ENCODE results near the gene FAM162A. TPM values are rescaled to one million over a fixed set of nuclear protein-coding genes. Genes with fewer than 3 reads are reported as not detected.
A peak's percentile ranks its signal among the peaks of the same experiment; 100 is the strongest.

Gene FAM162A
- polyA plus RNA-seq, 1 donor from 2014 or later: 16.2 TPM

DNA sequence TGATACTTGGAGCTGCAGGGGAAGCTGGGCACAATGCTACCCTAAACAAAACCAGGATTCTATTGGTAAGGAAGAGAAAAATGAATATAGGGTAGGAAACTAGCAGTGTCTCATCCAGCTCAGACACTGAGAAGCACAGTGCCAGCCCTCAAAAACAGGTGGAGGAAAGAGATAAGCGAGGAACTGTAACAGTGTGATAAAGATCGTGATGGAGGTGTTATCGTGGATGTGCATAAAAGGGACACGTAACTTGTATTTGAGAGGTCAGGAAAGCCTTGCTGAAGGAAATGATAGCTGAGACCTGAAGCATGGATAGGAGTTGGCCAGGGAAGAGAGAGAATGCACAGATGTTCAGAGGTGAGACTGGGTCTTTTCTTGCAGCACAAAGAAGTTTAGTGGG, 28.4 kb upstream of the FAM162A start:
- H3K27me3 ChIP-seq (ENCODE audit: insufficient read depth, low read depth, low read length): no peaks in the 10 kb centered on the region

DNA sequence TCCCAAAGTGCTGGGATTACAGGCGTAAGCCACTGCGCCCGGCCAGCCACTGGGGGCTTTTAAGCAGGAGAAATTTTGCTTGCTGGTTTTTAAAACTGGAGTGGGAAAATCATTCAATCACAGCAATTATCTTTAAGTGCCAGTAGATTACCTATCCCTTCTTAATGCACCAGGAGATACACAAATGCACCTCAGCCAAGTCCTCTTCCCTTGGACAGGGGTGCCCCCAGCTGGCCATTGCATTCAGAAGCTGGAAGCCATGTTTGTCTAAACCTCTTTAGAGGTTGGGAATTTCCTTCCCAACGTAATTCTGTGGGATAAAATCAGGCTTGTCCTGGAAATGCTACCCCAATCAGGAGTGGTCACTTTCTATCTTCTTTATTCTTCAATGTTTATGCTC, 27.6 kb upstream of the FAM162A start:
- H3F3A ChIP-seq (ENCODE audit: insufficient read depth, low read length, poor library complexity, severe bottlenecking): no peaks in the 10 kb centered on the region
- H3K9me3 ChIP-seq (ENCODE audit: low read length): no peaks in the 10 kb centered on the region
- no peaks in the 10 kb centered on the region for H4K20me1 ChIP-seq (ENCODE audit: insufficient read depth)
- no peaks in the 10 kb centered on the region for H3K9me2 ChIP-seq (ENCODE audit: insufficient read depth, low read length)
- no peak overlapping the region for H2AFZ ChIP-seq (ENCODE audit: low read depth, low read length)
- TF ChIP-seq RAD21 (conservative IDR thresholded peaks at IDR 0.05): peak; percentile 58
- TF ChIP-seq EP300 (conservative IDR thresholded peaks at IDR 0.05; ENCODE audit: poor library complexity, severe bottlenecking): no peak
- TF ChIP-seq SMC3 (conservative IDR thresholded peaks at IDR 0.05; ENCODE audit: poor library complexity): peak; percentile 56
- no peak for TF ChIP-seq MXI1 (conservative IDR thresholded peaks at IDR 0.05; ENCODE audit: poor library complexity, severe bottlenecking)
- no peak for TF ChIP-seq TAF1 (IDR thresholded peaks at IDR 0.05; ENCODE audit: low read depth)
- TF ChIP-seq, protein P1, sequence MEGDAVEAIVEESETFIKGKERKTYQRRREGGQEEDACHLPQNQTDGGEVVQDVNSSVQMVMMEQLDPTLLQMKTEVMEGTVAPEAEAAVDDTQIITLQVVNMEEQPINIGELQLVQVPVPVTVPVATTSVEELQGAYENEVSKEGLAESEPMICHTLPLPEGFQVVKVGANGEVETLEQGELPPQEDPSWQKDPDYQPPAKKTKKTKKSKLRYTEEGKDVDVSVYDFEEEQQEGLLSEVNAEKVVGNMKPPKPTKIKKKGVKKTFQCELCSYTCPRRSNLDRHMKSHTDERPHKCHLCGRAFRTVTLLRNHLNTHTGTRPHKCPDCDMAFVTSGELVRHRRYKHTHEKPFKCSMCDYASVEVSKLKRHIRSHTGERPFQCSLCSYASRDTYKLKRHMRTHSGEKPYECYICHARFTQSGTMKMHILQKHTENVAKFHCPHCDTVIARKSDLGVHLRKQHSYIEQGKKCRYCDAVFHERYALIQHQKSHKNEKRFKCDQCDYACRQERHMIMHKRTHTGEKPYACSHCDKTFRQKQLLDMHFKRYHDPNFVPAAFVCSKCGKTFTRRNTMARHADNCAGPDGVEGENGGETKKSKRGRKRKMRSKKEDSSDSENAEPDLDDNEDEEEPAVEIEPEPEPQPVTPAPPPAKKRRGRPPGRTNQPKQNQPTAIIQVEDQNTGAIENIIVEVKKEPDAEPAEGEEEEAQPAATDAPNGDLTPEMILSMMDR (IDR thresholded peaks at IDR 0.05; ENCODE audit: poor library complexity, severe bottlenecking): peak; percentile 50
- TF ChIP-seq POLR2AphosphoS5 (IDR thresholded peaks at IDR 0.05): no peak
- TF ChIP-seq, protein P2, sequence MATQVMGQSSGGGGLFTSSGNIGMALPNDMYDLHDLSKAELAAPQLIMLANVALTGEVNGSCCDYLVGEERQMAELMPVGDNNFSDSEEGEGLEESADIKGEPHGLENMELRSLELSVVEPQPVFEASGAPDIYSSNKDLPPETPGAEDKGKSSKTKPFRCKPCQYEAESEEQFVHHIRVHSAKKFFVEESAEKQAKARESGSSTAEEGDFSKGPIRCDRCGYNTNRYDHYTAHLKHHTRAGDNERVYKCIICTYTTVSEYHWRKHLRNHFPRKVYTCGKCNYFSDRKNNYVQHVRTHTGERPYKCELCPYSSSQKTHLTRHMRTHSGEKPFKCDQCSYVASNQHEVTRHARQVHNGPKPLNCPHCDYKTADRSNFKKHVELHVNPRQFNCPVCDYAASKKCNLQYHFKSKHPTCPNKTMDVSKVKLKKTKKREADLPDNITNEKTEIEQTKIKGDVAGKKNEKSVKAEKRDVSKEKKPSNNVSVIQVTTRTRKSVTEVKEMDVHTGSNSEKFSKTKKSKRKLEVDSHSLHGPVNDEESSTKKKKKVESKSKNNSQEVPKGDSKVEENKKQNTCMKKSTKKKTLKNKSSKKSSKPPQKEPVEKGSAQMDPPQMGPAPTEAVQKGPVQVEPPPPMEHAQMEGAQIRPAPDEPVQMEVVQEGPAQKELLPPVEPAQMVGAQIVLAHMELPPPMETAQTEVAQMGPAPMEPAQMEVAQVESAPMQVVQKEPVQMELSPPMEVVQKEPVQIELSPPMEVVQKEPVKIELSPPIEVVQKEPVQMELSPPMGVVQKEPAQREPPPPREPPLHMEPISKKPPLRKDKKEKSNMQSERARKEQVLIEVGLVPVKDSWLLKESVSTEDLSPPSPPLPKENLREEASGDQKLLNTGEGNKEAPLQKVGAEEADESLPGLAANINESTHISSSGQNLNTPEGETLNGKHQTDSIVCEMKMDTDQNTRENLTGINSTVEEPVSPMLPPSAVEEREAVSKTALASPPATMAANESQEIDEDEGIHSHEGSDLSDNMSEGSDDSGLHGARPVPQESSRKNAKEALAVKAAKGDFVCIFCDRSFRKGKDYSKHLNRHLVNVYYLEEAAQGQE (IDR thresholded peaks at IDR 0.05; ENCODE audit: borderline replicate concordance): no peak
- TF ChIP-seq EZH2 (IDR thresholded peaks at IDR 0.05; ENCODE audit: borderline replicate concordance, insufficient read depth, low read length, poor library complexity, severe bottlenecking): no peak
- H3K36me3 ChIP-seq (ENCODE audit: insufficient read depth, low read length): no peaks in the 10 kb centered on the region
- no peaks in the 10 kb centered on the region for H3K79me2 ChIP-seq (replicated peaks; ENCODE audit: insufficient read depth, low read length)
- no peaks in the 10 kb centered on the region for H3K27me3 ChIP-seq (ENCODE audit: insufficient read depth, low read depth, low read length)
- H3K9ac ChIP-seq (ENCODE audit: low read length): no peak overlapping the region
- no peak overlapping the region for H3K4me2 ChIP-seq (ENCODE audit: low read length)
- no peak overlapping the region for H3K27ac ChIP-seq (ENCODE audit: low read length)
- no peak overlapping the region for H3K4me3 ChIP-seq (ENCODE audit: low read length)

More for the DNA sequence above, 28.4 kb upstream of the FAM162A start:
- Histone ChIP-seq H3K4me2 (ENCODE audit: low read length) (no peak overlapping the region), H3K79me2 (replicated peaks; ENCODE audit: insufficient read depth, low read length) (no peaks in the 10 kb centered on the region), H3K9me3 (ENCODE audit: low read length) (no peaks in the 10 kb centered on the region), H3K4me3 (ENCODE audit: low read length) (no peak overlapping the region), H3K36me3 (ENCODE audit: insufficient read depth, low read length) (no peaks in the 10 kb centered on the region), H3F3A (ENCODE audit: insufficient read depth, low read length, poor library complexity, severe bottlenecking) (no peaks in the 10 kb centered on the region), H4K20me1 (ENCODE audit: insufficient read depth) (no peaks in the 10 kb centered on the region), H3K9me2 (ENCODE audit: insufficient read depth, low read length) (no peaks in the 10 kb centered on the region), H3K9ac (ENCODE audit: low read length) (no peak overlapping the region), H3K27ac (ENCODE audit: low read length) (no peak overlapping the region), H2AFZ (ENCODE audit: low read depth, low read length) (no peak overlapping the region)
- TF ChIP-seq POLR2AphosphoS5 (IDR thresholded peaks at IDR 0.05) (no peak), SMC3 (conservative IDR thresholded peaks at IDR 0.05; ENCODE audit: poor library complexity) (no peak), RAD21 (conservative IDR thresholded peaks at IDR 0.05) (no peak), TAF1 (IDR thresholded peaks at IDR 0.05; ENCODE audit: low read depth) (no peak), EZH2 (IDR thresholded peaks at IDR 0.05; ENCODE audit: borderline replicate concordance, insufficient read depth, low read length, poor library complexity, severe bottlenecking) (no peak), EP300 (conservative IDR thresholded peaks at IDR 0.05; ENCODE audit: poor library complexity, severe bottlenecking) (no peak), MXI1 (conservative IDR thresholded peaks at IDR 0.05; ENCODE audit: poor library complexity, severe bottlenecking) (no peak)
- TF ChIP-seq, protein P1 (IDR thresholded peaks at IDR 0.05; ENCODE audit: poor library complexity, severe bottlenecking): no peak
- TF ChIP-seq, protein P2 (IDR thresholded peaks at IDR 0.05; ENCODE audit: borderline replicate concordance): no peak

All from neural cell (in vitro differentiated cells).